Osteoblast (primary cell): ENCODE measurements around the gene KCNK1. TPM values are rescaled to one million over a fixed set of nuclear protein-coding genes. Genes with fewer than 3 reads are reported as not detected.

Source experiments
- DNase-seq: peaks from one replicate; pipeline ENCODE4 v3.0.0; 2011; ENCODE audit warnings: low spot score, mixed read lengths; ENCODE audit not compliant: insufficient read length; ENCODE audit errors: missing footprints
- H2AFZ ChIP-seq: 2 replicates; pipeline ENCODE4 v1.6.0; 2011; ENCODE audit warnings: mild to moderate bottlenecking, low read length
- H3K27ac ChIP-seq: 2 replicates; pipeline ENCODE4 v1.5.1; 2011; ENCODE audit warnings: mild to moderate bottlenecking, low read depth, low read length, moderate library complexity
- H3K27me3 ChIP-seq: 2 replicates; pipeline ENCODE4 v1.6.0; 2012; ENCODE audit warnings: mild to moderate bottlenecking, control low read depth, inconsistent platforms, low read length, moderate library complexity; ENCODE audit not compliant: insufficient read depth
- H3K36me3 ChIP-seq: 2 replicates; pipeline ENCODE4 v1.5.1; 2011; ENCODE audit warnings: mild to moderate bottlenecking, low read length, control low read depth, moderate library complexity; ENCODE audit not compliant: insufficient read depth
- H3K4me1 ChIP-seq: 2 replicates; pipeline ENCODE4 v1.5.1; 2011; ENCODE audit warnings: mild to moderate bottlenecking, low read length, control low read depth, moderate library complexity; ENCODE audit not compliant: insufficient read depth
- H3K4me2 ChIP-seq: 2 replicates; pipeline ENCODE4 v1.6.0; 2011; ENCODE audit warnings: mild to moderate bottlenecking, low read length; ENCODE audit not compliant: insufficient read depth
- H3K4me3 ChIP-seq: fragments of 200-600 bp; sonication (generic); 3 replicates; pipeline ENCODE4 v1.5.1; 2012; ENCODE audit warnings: mild to moderate bottlenecking, low read length, inconsistent platforms; ENCODE audit not compliant: insufficient read depth
- H3K79me2 ChIP-seq: 2 replicates; pipeline ENCODE4 v1.6.0; 2012; ENCODE audit warnings: mild to moderate bottlenecking, low read length, control low read depth, inconsistent platforms; ENCODE audit not compliant: insufficient read depth
- H3K9me3 ChIP-seq: 2 replicates; pipeline ENCODE4 v1.5.1; 2011; ENCODE audit warnings: low read depth, low read length, control low read depth
- H4K20me1 ChIP-seq: 2 replicates; pipeline ENCODE4 v1.6.0; 2012; ENCODE audit warnings: mild to moderate bottlenecking, low read length, control low read depth; ENCODE audit not compliant: insufficient read depth
- CTCF ChIP-seq: IDR thresholded peaks from 2 replicates; pipeline ENCODE4 v1.5.1; 2011; ENCODE audit warnings: mild to moderate bottlenecking, low read depth, low read length, moderate library complexity; ENCODE audit errors: extremely low read depth
- total RNA-seq: library from RNA; depleted of rRNA; stranded (reverse); fragments of >200 nt; gene quantifications from 2 replicates; pipeline ENCODE4 v1.2.3, GENCODE V29; 2012

Gene KCNK1
- total RNA-seq, 1 donor, result 3.6 TPM

- Histone ChIP-seq H2AFZ (no peak overlapping the region), H3K9me3 (no peaks in the 10 kb centered on the region), H3K27me3 (no peaks in the 10 kb centered on the region), H3K27ac (no peak overlapping the region), H3K4me3 (no peak overlapping the region), H3K4me2 (no peak overlapping the region), H4K20me1 (no peaks in the 10 kb centered on the region), H3K4me1 (no peaks in the 10 kb centered on the region), H3K36me3 (no peaks in the 10 kb centered on the region), H3K79me2 (no peaks in the 10 kb centered on the region)
- no peak for TF ChIP-seq CTCF
- DNase-seq, result no peak
Measured at GRCh38 chr1:233582439-233582838, 31.5 kb upstream of the KCNK1 start.

- no peak overlapping the region for H3K4me2 ChIP-seq
- DNase-seq, result no peak
- no peaks in the 10 kb centered on the region for H4K20me1 ChIP-seq
- no peak overlapping the region for H3K4me3 ChIP-seq
- H3K9me3 ChIP-seq, result no peaks in the 10 kb centered on the region
- TF ChIP-seq CTCF, result no peak
- H3K27ac ChIP-seq, result no peak overlapping the region
- no peaks in the 10 kb centered on the region for H3K27me3 ChIP-seq
- no peaks in the 10 kb centered on the region for H3K4me1 ChIP-seq
- H3K36me3 ChIP-seq, result no peaks in the 10 kb centered on the region
- H3K79me2 ChIP-seq, result no peaks in the 10 kb centered on the region
- H2AFZ ChIP-seq, result no peak overlapping the region
Measured at GRCh38 chr1:233584376-233584775, 29.5 kb upstream of the KCNK1 start.

GRCh38 chr1:233584931-233585330, 29.0 kb upstream of the KCNK1 start:
- H3K4me2 ChIP-seq, result no peak overlapping the region
- no peaks in the 10 kb centered on the region for H4K20me1 ChIP-seq
- H3K36me3 ChIP-seq, result no peaks in the 10 kb centered on the region

GRCh38 chr1:233586301-233586700, 27.6 kb upstream of the KCNK1 start:
- H3K27ac ChIP-seq, result no peak overlapping the region
- H4K20me1 ChIP-seq, result no peaks in the 10 kb centered on the region
- H2AFZ ChIP-seq, result no peak overlapping the region
- TF ChIP-seq CTCF, result no peak
- H3K9me3 ChIP-seq, result no peaks in the 10 kb centered on the region
- H3K4me3 ChIP-seq, result no peak overlapping the region
- H3K36me3 ChIP-seq, result no peaks in the 10 kb centered on the region
- H3K4me2 ChIP-seq, result no peak overlapping the region
- H3K27me3 ChIP-seq, result no peaks in the 10 kb centered on the region
- DNase-seq, result no peak
- H3K79me2 ChIP-seq, result no peaks in the 10 kb centered on the region
- H3K4me1 ChIP-seq, result no peaks in the 10 kb centered on the region

More at GRCh38 chr1:233584931-233585330, 29.0 kb upstream of the KCNK1 start:
- Histone ChIP-seq H2AFZ (no peak overlapping the region), H3K9me3 (no peaks in the 10 kb centered on the region), H3K27me3 (no peaks in the 10 kb centered on the region), H3K4me3 (no peak overlapping the region), H3K27ac (no peak overlapping the region), H3K4me1 (no peaks in the 10 kb centered on the region), H3K79me2 (no peaks in the 10 kb centered on the region)
- no peak for TF ChIP-seq CTCF
- DNase-seq, result no peak
